Left colon (tissue), 2 donors: Measurements from ENCODE around the gene GARIN5A. TPM values are rescaled to one million over a fixed set of nuclear protein-coding genes. Genes with fewer than 3 reads are reported as not detected.

Experiments
- ATAC-seq: fragments of 200-7000 bp; cut with Tn5 transposase; one replicate; pipeline ENCODE4 v1.9.1; 2020; ENCODE audit warnings: mild to moderate bottlenecking, moderate library complexity
- DNase-seq, 2 donors: peaks; one replicate each; pipeline ENCODE4 v3.0.0-alpha.2; 2020
- intact Hi-C, 2 donors: fragments of 100-400 bp; cut with DNase I in 1 of 2; cut with micrococcal nuclease in 1 of 2; formaldehyde crosslinking; loops; one replicate each; pipeline versions ENCODE4 v1.11.2 to v1.14.0; 2022; cut with DNase I, micrococcal nuclease
- total RNA-seq, 2 donors: library from RNA; stranded (reverse); fragmentation: NEBNext Ultra II Directional; extraction: Animal tissue kit (Norgen Biotek cat#: 25700); gene quantifications; one replicate each; pipeline ENCODE4 v1.2.1, GENCODE V29; 2021
- donor health status: DM: no; HTN: no; CAD: no.
- donor health status: DM: yes; HTN: yes; CAD: no.

GARIN5A gene
- total RNA-seq, 2 donors from 2014 or later: 1.5 to 3.1 TPM

GRCh38 chr19:50492303-50493052, 15.8 kb upstream of the GARIN5A start:
- ATAC-seq (peak; percentile 66), DNase-seq (no peak)
- intact Hi-C loops: no loop called here

DNA sequence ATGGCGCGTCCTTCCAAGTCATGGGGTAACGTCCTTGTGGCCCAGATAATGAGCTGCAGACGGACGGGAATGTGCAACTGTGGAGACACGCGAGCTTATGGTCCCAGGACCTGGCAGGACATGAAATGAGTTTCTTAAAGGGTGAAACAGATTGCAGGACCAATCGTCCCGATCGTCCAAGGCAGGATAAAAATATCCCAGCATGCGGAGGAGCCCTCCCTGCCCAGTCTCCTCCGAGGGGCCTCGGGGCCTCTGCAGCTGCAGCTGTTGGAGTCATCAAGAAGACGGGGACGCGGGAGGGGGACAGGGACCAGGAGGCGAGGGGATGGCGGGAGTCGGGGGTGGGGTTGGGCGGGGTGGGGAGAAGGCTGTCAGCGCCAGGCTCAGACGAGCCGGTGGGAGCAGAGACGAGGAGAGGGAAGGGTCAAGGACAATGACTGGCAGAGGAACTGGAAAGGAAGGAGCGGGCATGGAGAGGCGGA, 14.4 kb upstream of the GARIN5A start:
- DNase-seq: no peak
- intact Hi-C loops: no loop called here
- ATAC-seq: no peak

DNA sequence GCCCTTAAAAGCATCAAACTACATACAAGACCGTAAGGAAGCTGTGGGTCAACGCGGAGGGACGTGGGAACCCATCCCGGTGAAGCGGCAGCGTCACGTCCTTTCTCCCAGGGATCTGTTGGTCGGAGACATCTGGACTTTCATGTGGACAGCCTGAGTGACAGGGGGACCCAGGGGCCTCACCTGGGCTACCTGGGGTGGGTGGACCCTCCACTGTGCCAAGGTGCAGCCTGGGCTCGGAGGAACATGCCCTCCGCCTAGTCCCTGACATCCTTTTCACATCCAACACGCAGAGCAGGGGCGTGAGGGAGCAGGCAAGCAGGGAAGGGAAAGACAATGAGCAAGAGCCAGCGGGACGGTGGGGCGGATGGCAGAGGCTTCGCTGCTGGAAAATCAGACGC, 13.8 kb upstream of the GARIN5A start:
- intact Hi-C loops: no loop called here
- DNase-seq: no peak
- no peak for ATAC-seq

- DNase-seq: no peak
- intact Hi-C loops: no loop called here
- no peak for ATAC-seq
Measured at GRCh38 chr19:50489461-50490011, 12.9 kb upstream of the GARIN5A start.

GRCh38 chr19:50488389-50489194, 11.9 kb upstream of the GARIN5A start:
- DNase-seq (no peak), ATAC-seq (no peak)
- intact Hi-C loops: no loop called here

DNA sequence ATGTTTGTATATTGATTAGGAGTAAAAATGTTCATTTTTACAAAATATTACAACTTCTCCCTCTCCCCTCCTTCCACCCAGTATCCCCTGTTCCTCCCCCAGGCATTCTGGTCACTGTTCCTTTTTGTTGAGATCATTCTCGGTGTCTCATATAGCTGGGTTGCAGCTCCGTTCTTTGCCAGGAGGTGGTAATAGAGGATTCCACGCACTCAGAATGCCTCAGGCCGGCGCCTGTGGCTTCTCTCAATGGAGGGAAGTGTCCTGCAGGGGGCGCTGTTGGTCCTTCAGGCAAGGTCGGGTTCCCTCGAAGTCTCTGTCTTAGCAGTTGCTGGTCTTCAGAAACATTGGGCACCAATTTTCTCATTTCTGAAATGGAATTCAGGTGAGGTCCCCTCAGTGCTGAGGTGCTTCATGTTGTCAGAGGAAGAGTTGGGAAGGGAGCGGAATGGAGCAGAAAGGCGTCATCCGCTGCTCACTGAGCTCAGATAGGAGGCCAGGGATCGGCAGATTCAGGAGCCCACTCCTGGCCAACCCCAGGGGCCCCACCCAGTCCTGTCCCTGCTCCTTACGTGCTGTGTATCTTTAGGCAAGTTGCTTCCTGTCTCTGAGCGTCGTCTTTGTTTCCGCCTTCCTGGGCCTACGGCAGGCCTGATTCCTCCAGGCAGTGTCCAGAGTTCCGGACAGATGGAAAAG, 10.3 kb upstream of the GARIN5A start:
- intact Hi-C loops: no loop called here
- ATAC-seq (no peak), DNase-seq (peak in 1 of 2 donors; percentile 40)

GRCh38 chr19:50485284-50485955, 8.8 kb upstream of the GARIN5A start:
- DNase-seq (no peak), ATAC-seq (no peak)
- intact Hi-C loops: no loop called here

- ATAC-seq (no peak), DNase-seq (no peak)
- intact Hi-C loops: no loop called here
Measured at GRCh38 chr19:50482916-50483315, 6.3 kb upstream of the GARIN5A start.

DNA sequence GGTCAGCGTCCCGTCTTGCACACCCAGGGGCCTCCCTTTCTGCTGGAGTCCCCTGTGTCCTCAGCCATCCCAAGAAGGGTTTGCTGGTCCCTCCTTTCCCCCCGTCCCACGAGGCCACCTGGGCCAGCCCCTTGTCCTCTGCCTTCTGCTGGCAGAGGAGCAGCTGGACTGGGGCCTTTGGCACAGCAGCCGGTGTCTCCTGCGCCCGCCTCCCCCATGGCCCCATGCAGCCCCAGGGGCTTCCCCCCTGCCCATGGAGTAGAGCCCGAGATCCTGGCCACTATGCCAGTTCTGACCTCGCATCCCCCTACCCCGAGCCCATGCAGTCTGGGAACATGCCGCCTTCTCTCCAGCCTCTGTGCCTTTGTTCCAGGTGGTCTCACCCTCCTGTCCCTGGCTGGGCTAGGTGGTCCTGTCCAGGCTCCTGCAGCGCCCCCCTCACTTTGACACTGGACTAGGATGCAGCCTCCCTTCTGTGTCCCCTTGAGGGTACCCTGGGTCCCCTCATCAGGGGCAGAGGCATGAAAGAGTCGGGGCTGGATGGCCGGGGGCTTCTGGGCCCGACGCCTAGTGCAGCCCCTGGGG, 5.7 kb upstream of the GARIN5A start:
- DNase-seq (no peak), ATAC-seq (no peak)
- intact Hi-C loops: no loop called here

- ATAC-seq (no peak), DNase-seq (no peak)
- intact Hi-C loops: no loop called here
Measured at GRCh38 chr19:50481351-50482149, 4.9 kb upstream of the GARIN5A start.

GRCh38 chr19:50480281-50481111, 3.8 kb upstream of the GARIN5A start:
- no peak for DNase-seq
- intact Hi-C loops: no loop called here
- ATAC-seq: no peak

GRCh38 chr19:50479761-50480251, 3.2 kb upstream of the GARIN5A start:
- DNase-seq: no peak
- intact Hi-C loops: no loop called here
- no peak for ATAC-seq

GRCh38 chr19:50478901-50479715, 2.5 kb upstream of the GARIN5A start:
- intact Hi-C loops: no loop called here
- no peak for DNase-seq
- ATAC-seq: no peak

DNA sequence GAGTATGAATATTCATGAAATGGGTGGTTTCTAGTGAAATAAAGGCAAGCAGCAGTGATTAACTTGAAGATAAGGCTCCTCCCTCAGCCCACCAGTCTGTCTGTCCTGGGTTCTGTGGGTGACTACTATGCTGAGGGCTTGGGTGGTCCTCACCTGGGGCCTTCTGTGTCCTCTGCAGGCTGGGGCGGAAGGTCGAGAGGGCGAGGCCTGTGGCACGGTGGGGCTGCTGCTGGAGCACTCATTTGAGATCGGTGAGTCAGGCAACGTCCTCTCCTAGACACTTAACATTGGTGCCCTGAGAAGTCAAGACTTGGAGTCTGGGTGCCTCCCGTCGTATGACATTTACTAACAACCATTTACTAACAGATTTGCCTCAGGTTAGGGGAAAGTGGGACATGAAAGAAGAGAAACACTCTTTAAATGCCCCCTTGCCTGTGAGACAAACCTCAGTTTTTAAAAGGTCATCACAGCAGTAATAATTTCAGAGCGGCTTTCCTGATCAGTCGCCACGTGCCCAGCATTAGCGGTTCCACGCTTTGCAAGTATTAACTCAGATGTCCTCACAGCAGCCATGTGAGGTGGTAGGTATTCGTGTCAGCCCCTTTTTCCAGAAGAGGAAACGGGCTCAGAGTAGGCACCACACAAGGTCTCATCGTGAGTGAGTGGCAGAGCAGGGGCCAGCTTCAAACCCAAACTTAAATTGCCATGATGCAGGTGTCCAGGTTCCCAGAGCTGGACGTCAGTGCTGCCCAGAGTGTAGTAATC, 1.3 kb upstream of the GARIN5A start:
- intact Hi-C loops: no loop called here
- ATAC-seq (no peak), DNase-seq (no peak)

DNA sequence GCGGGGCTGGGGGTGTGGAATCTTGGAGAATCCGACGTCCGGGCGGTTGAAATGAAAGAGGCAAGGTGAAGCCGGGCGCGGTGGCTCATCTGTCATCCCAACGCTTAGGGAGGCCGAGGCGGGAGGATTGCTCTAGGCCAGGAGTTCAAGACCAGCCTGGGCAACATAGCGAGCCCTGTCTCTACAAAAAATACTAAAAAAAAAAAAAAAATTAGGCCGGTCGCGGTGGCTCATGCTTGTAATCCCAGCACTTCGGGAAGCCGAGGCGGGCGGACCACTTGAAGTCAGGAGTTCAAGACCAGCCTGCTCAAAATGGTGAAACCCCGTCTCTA, 225 bp upstream of the GARIN5A start:
- DNase-seq (peak in 1 of 2 donors; percentile 92), ATAC-seq (no peak)
- intact Hi-C loops: no loop called here
